ENCODE measurements around the gene OGFR. TPM values are rescaled to one million over a fixed set of nuclear protein-coding genes. Genes with fewer than 3 reads are reported as not detected.

The OGFR gene
- total RNA-seq, 1 experiment from 2014 or later = 31.0 TPM

DNA sequence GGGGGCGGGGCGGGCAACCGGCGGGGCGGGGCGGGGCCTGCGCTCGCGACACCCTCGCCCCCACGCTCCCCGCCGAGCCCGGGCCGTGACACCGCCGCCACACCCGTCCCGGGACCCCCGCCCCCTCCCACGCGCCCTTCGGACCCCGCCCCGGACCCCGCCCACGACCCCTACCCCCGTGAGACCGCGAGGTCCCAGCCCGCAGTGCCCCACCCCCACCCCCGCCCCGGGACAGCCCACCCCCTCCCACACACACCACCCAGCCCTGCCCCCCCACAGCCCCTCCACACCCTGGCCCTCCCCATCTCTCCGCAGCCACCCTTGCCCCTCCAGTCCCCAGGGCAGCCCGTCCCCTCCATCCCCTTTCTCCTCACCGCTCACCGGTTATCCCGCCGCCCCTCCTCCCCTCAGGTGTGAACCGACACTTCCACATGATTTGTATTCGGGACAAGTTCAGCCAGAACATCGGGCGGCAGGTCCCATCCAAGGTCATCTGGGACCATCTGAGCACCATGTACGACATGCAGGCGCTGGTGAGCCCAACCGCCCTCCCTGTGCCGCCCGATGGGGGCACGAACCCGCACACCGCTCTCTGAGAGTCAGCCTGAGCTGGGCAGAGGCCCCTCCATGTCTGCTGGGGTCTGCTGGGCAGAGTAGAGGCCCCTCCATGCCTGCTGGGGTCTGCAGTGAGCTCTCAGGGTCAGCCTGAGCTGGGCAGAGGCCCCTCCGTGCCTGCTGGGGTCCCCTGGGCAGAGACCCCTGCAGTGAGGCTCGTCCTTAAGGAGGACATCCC is 7.7 kb upstream of the OGFR start:
- no peaks in the 10 kb centered on the region for H3K27me3 Mint-ChIP-seq (ENCODE audit: insufficient read depth, unreplicated experiment)

DNA sequence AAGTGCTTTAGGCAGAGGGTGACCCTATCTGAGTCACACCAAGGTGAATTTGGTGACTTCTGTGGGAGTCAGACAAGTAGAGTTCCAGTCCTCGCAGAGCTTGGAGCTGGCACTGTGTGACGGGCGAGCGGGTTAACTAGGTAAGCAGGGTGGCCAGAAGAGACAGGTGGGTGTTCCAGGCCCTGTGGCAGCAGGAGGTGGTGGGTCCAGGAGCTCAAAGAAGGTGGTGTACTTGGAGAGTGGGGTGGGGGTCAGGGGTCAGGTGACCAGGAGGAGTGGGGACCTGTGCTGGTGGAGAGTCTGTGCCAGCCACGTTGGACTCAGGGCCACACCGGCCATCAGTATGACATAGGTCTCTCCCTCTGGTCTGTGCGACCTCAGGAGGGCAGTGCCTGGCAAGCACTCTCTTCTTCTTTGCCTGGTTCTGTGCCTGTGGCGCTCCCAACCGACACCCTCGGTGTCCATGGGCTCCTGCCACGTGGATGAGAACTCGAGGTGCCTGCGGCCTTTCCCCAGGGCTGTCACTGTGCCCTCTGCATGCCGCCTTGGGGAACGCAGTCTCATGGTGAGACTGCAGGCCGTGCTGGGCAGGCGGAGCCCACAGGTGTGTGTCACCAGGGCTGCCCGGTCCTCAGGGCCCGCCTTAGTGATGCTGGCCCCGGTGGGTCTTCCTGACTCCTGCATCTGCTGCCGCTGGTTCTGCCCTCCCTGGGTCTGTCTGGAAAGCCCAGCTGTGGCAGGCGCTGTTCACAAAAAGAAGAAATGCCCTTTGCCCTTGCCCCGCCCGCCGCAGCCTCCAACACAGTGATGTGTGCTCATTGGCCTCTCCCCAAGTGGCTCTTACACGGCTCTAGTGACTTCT is 6.7 kb upstream of the OGFR start:
- H3K27ac Mint-ChIP-seq (ENCODE audit: low read depth, unreplicated experiment) = peak overlapping the region; percentile 73
- ChIA-PET POLR2A (interaction anchor here (0.6 to 1.2 kb wide), 4 partner anchors 10 to 411 kb away, joined by 3 read pairs; partner anchors contain the start of gene RPS21), CTCF (interaction anchor here (1.2 to 1.5 kb wide), 2 partner anchors 10 to 11 kb away, joined by 5 to 15 read pairs; no protein-coding TSS in a partner anchor)
- peaks cover 24% of the 10 kb centered on the region for H3K36me3 Mint-ChIP-seq (ENCODE audit: insufficient read depth, unreplicated experiment)
- intact Hi-C loops (cut with micrococcal nuclease) = no loop called here
- TF ChIP-seq, protein P1, sequence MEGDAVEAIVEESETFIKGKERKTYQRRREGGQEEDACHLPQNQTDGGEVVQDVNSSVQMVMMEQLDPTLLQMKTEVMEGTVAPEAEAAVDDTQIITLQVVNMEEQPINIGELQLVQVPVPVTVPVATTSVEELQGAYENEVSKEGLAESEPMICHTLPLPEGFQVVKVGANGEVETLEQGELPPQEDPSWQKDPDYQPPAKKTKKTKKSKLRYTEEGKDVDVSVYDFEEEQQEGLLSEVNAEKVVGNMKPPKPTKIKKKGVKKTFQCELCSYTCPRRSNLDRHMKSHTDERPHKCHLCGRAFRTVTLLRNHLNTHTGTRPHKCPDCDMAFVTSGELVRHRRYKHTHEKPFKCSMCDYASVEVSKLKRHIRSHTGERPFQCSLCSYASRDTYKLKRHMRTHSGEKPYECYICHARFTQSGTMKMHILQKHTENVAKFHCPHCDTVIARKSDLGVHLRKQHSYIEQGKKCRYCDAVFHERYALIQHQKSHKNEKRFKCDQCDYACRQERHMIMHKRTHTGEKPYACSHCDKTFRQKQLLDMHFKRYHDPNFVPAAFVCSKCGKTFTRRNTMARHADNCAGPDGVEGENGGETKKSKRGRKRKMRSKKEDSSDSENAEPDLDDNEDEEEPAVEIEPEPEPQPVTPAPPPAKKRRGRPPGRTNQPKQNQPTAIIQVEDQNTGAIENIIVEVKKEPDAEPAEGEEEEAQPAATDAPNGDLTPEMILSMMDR (IDR thresholded peaks at IDR 0.05; ENCODE audit: unreplicated experiment) = no peak
- no TSS peak for BruUV-seq (replicated peaks)
- no peak for DNase-seq (ENCODE audit: unreplicated experiment)
- H3K4me1 Mint-ChIP-seq (ENCODE audit: insufficient read depth, unreplicated experiment) = peaks cover 9% of the 10 kb centered on the region
- peak overlapping the region; percentile 67 for H3K4me3 Mint-ChIP-seq (ENCODE audit: unreplicated experiment)
- H3K9me3 Mint-ChIP-seq (ENCODE audit: unreplicated experiment) = no peaks in the 10 kb centered on the region
- H3K27me3 Mint-ChIP-seq (ENCODE audit: insufficient read depth, unreplicated experiment) = no peaks in the 10 kb centered on the region

More for the DNA sequence above, 7.7 kb upstream of the OGFR start:
- DNase-seq (ENCODE audit: unreplicated experiment) = no peak
- BruUV-seq (replicated peaks) = no TSS peak
- ChIA-PET POLR2A (interaction anchor here (0.6 to 4.2 kb wide), 31 partner anchors 8 to 845 kb away, joined by 3 to 44 read pairs (median 4); partner anchors contain the start of genes DIDO1, GID8, OGFR and RPS21), CTCF (interaction anchor here (1.0 to 1.2 kb wide), 2 partner anchors 12 to 180 kb away, joined by 3 to 5 read pairs; no protein-coding TSS in a partner anchor)
- Mint-ChIP-seq H3K27ac (ENCODE audit: low read depth, unreplicated experiment) (peak overlapping the region; percentile 73), H3K9me3 (ENCODE audit: unreplicated experiment) (no peaks in the 10 kb centered on the region), H3K4me3 (ENCODE audit: unreplicated experiment) (peak overlapping the region; percentile 67), H3K36me3 (ENCODE audit: insufficient read depth, unreplicated experiment) (peaks cover 28% of the 10 kb centered on the region), H3K4me1 (ENCODE audit: insufficient read depth, unreplicated experiment) (peaks cover 9% of the 10 kb centered on the region)
- TF ChIP-seq, protein P1 (IDR thresholded peaks at IDR 0.05; ENCODE audit: unreplicated experiment) = no peak
- intact Hi-C loops (cut with micrococcal nuclease) = no loop called here

DNA sequence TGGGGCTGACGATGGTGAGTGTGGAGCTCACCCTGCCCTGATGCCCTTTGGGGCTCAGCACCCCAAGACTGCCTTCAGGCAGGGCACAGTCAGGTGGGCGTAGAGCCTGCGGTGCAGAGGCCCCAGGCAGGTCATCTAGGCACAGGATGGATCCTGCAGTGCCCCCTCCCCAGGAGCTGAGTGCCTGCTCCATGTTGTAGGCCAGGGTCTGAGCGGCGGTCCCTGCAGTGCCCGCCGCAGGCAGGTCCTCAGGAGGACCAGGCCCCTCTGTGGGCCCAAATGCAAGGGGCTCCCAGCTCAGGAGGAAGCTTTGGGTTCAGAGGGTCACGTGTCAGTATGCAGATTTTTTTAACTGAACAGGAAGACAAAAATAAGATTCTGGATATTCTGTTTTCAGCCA is 5.6 kb upstream of the OGFR start:
- intact Hi-C loops (cut with micrococcal nuclease) = no loop called here
- no peak overlapping the region for H3K4me3 Mint-ChIP-seq (ENCODE audit: unreplicated experiment)
- CTCF ChIA-PET = interaction anchor here (1.5 kb wide), 1 partner anchor 9 kb away, joined by 15 read pairs; no protein-coding TSS in a partner anchor

More for the DNA sequence above, 5.6 kb upstream of the OGFR start:
- BruUV-seq (replicated peaks) = no TSS peak
- H3K27me3 Mint-ChIP-seq (ENCODE audit: insufficient read depth, unreplicated experiment) = no peaks in the 10 kb centered on the region
- H3K36me3 Mint-ChIP-seq (ENCODE audit: insufficient read depth, unreplicated experiment) = peaks cover 24% of the 10 kb centered on the region
- TF ChIP-seq, protein P1 (IDR thresholded peaks at IDR 0.05; ENCODE audit: unreplicated experiment) = no peak
- no peaks in the 10 kb centered on the region for H3K9me3 Mint-ChIP-seq (ENCODE audit: unreplicated experiment)
- no peak overlapping the region for H3K27ac Mint-ChIP-seq (ENCODE audit: low read depth, unreplicated experiment)
- POLR2A ChIA-PET = no interaction called here
- DNase-seq (ENCODE audit: unreplicated experiment) = no peak
- peaks cover 5% of the 10 kb centered on the region for H3K4me1 Mint-ChIP-seq (ENCODE audit: insufficient read depth, unreplicated experiment)
